CMK (cell line): Measurements from ENCODE around the gene IPO8.
"Not testable (repeated sequence)": the region's sequence is repeated elsewhere in the genome, so short reads cannot be mapped to it uniquely, and the experiment has no call there.

Experiments used
- DNase-seq: peaks from one replicate; pipeline ENCODE4 v3.0.0-alpha.2; 2010; ENCODE audit warnings: low read depth

Gene IPO8

DNA sequence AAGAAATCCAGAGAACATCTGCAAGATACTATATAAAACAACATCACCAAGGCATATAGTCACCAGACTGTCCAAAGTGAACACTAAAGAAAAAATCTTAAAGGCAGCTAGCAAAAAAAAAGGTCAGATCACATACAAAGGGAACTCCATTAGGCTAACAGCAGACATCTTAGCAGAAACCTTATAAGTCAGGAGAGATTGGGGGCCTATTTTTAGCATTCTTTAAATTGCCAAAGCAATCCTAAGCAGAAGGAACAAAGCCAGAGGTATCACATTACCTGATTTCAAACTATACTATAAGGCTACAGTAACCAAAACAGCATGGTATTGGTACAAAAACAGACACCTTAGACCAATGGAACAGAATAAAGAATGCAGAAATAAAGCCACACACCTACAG, 92.5 kb downstream of the IPO8 start:
- DNase-seq: no peak

- DNase-seq: no peak
Measured at GRCh38 chr12:30602678-30603077, 93.0 kb downstream of the IPO8 start.

- no peak for DNase-seq
Measured at GRCh38 chr12:30599608-30600007, 96.1 kb downstream of the IPO8 start.

- DNase-seq: no peak
Measured at GRCh38 chr12:30598889-30599288, 96.8 kb downstream of the IPO8 start.

GRCh38 chr12:30595742-30596141, 99.9 kb downstream of the IPO8 start:
- DNase-seq: no peak

DNA sequence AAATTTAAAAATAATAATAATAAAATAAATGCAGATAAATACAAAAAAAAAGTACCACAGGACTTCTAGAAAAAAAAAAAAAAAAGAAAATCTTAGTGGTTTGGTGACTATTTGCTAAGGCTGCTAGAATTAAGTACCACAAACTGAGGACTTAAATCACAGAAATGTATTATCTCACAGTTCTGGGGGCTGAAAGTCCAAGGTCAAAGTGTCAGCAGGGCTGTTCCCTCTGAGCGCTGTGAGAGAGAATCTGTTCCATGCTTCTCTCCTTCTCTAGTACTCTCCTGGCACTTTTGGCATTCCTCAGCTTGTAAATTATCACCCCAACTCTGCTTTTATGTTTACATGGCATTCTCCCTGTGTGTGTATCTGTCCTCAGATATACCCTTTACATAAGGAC, 101.2 kb downstream of the IPO8 start:
- no peak for DNase-seq

GRCh38 chr12:30588572-30588971, 107.1 kb downstream of the IPO8 start:
- not testable (repeated sequence) for DNase-seq

GRCh38 chr12:30587782-30588181, 107.9 kb downstream of the IPO8 start:
- no peak for DNase-seq

DNA sequence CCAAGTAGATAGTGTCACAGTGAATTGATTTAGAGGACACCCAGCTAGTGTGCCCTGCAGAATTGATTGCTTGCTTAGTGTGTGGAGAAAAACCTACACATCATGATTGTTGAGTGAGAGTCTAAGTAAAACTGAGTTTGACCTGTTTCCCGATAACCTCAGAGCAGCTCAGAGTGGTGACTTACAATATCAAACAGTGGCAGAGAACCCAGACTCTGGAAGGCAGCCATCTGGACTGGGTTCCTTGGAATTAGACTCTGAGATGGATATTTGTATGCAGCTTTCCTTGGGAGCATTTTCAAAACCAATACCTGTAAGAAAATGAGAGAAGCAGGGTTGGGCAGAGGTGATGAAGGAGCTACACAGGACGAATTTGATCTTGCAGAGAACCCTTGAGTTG, 109.8 kb downstream of the IPO8 start:
- no peak for DNase-seq

GRCh38 chr12:30582943-30583342, 112.7 kb downstream of the IPO8 start:
- DNase-seq: no peak

DNA sequence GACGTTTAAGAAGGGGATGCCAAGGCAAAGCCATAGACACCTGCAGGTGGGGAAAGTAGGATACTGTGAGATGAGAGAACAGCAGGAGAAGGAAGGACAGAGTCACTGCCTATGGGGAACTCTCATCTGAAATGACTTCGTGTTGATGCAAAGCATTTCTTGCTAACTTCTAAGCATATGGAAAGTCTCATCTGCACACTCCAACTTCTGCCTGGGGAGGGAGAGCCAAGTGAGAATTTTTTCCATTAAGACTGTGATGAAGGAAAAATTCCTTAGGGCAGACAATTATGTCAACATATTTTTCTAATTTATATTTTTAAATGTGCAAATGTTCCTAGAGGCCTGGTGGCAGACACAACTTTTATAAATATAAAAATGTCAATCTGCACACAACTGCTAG, 115.3 kb downstream of the IPO8 start:
- no peak for DNase-seq
